T-helper 1 cell treated with Interleukin-12 subunit alpha and Interleukin-12 subunit beta and Interleukin-4 antibody, amounts not matched to agents 30 μg/mL and 1 μg/mL, for 36 hours (primary cell): ENCODE results near the gene IL21.
"Not testable (repeated sequence)": the region's sequence is repeated elsewhere in the genome, so short reads cannot be mapped to it uniquely, and the experiment has no call there.

ENCODE experiments used
- H3K27ac Mint-ChIP-seq: one replicate; pipeline ENCODE4 v1.8.0; 2021; ENCODE audit warnings: mild to moderate bottlenecking, mixed read lengths
- H3K27me3 Mint-ChIP-seq: one replicate; pipeline ENCODE4 v1.8.0; 2021; ENCODE audit warnings: low read depth, mixed read lengths
- H3K36me3 Mint-ChIP-seq: one replicate; pipeline ENCODE4 v1.8.0; 2021; ENCODE audit warnings: low read depth, mixed read lengths
- H3K4me1 Mint-ChIP-seq: one replicate; pipeline ENCODE4 v1.8.0; 2021; ENCODE audit warnings: low read depth, mixed read lengths
- H3K4me3 Mint-ChIP-seq: one replicate; pipeline ENCODE4 v1.8.0; 2021; ENCODE audit warnings: mild to moderate bottlenecking, moderate library complexity, mixed read lengths
- H3K9me3 Mint-ChIP-seq: one replicate; pipeline ENCODE4 v1.8.0; 2021; ENCODE audit warnings: mixed read lengths

Gene IL21

GRCh38 chr4:122621016-122621507 is at the start of gene IL21:
IL21 (minus strand) TSS chr4:122621066; CDS start chr4:122621011, 55 bp downstream.
- Mint-ChIP-seq H3K9me3 (peaks cover 4% of the 10 kb centered on the region), H3K27me3 (no peaks in the 10 kb centered on the region), H3K4me1 (peaks cover 54% of the 10 kb centered on the region), H3K27ac (peak within 1 kb of the TSS; percentile 85), H3K4me3 (peak within 1 kb of the TSS; percentile 83), H3K36me3 (peaks cover 5% of the 10 kb centered on the region)

DNA sequence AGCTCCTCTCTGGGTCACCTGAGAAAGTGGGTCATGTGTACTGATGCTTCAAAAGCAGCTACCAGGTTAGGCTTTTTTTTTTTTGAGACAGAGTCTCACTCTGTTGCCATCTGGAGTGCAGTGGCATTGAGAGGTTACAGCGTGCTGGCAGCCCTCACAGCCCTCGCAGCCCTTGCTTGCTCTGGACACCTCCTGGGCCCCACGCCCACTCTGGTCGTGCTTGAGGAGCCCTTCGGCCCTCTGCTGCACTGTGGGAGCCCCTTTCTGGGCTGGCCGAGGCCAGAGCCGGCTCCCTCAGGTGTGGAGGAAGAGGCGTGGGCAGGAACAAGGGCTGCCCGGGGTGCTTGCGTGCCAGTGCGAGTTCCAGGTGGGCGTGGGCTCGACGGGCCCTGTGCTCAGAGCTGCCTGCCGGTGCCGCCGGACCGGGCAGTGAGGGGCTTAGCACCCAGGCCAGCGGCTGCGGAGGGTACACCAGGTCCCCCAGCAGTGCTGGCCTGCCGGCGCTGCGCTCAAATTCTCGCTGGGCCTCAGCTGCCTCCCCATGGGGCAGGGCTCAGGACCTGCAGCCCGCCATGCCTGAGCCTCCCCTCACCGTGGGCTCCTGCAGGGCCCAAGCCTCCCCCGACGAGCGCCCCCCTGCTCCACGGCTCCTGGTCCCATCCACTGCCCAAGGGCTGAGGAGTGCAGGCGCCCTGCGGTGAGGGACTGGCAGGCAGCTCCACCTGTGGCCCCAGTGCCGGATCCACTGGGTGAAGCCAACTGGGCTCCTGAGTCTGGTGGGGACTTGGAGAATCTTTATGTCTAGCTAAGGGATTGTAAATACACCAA is 49.3 kb upstream of the IL21 start:
- Mint-ChIP-seq H3K27me3 (no peaks in the 10 kb centered on the region), H3K9me3 (no peaks in the 10 kb centered on the region), H3K4me3 (no peak overlapping the region), H3K4me1 (peaks cover 76% of the 10 kb centered on the region), H3K27ac (peak overlapping the region; percentile 74), H3K36me3 (peaks cover 1% of the 10 kb centered on the region)

GRCh38 chr4:122668241-122668640 is 47.4 kb upstream of the IL21 start:
- Mint-ChIP-seq H3K27ac (peak overlapping the region; percentile 68), H3K9me3 (no peaks in the 10 kb centered on the region), H3K27me3 (no peaks in the 10 kb centered on the region), H3K4me1 (peaks cover 69% of the 10 kb centered on the region), H3K4me3 (peak overlapping the region; percentile 26), H3K36me3 (peaks cover 1% of the 10 kb centered on the region)

DNA sequence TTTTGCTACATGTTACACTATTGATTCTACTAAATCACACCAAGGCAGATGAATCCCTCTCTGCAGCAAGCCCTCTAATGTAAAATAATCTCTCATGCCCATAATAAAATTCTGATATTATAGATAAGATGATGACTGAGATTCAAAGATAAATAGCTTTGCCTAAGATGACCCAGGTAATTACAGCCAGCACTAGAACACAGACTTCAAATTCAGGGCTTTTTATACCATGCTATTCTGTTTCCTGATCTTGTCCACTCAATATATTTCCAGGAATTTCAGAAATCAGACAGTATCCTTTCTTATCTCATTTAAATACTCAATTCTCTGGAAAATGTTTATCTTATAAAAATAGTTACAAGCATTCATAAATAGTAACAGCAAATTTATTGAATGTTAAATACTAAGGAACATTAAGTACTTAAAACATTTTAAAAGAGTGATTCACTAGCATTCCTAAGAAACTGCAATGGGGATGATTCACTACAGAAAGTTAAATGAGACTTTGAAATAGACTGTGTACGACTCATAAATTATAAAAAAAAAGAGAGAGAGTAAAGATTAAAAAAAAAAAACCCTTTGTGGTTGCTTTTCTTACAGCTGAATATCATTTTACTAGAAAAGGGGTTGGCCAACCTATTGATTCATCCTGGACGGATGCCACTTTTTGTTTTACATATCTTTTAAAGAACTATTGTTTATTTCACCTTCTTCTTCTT is 45.8 kb upstream of the IL21 start:
- H3K4me3 Mint-ChIP-seq = peak overlapping the region; percentile 70

DNA sequence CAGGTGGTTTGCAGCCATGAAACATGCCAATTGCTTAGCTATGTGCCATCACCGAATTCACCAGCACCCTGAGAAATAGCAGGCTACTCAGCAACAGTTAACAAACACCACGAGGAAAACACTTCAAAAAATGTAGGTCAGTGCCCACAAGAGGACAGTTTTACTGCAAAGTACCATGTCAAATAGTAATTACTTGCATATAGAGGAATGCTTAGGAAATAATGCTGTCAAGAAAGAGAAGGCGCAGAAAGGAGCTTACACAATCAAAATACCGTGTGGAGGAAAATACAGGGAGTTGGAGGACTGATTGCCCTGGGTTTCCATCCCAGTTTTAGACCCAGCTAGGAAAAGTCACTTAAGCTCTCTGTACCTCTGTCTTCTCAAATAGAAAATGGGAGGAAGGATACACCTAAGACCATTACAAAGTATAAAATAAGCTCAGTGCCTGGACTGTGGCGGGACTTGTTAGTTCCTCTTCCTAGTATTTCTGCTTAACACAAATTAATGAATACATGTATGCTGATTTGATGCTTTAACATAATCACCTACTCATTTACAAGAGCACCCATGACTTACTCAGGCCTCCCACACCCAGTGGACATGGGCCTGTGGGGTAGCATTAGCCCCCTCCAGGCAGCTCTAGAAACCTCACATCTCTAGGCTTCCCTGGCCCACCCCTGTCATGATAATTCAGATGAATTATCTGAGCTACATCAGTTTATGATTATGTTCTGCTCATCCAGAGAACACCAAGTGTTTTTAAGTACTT is 44.5 kb upstream of the IL21 start:
- peak overlapping the region; percentile 11 for H3K4me3 Mint-ChIP-seq
- H3K36me3 Mint-ChIP-seq = no peaks in the 10 kb centered on the region
- H3K4me1 Mint-ChIP-seq = peaks cover 75% of the 10 kb centered on the region
- no peaks in the 10 kb centered on the region for H3K9me3 Mint-ChIP-seq
- peak overlapping the region; percentile 83 for H3K27ac Mint-ChIP-seq
- no peaks in the 10 kb centered on the region for H3K27me3 Mint-ChIP-seq

More for the DNA sequence above, 45.8 kb upstream of the IL21 start:
- Mint-ChIP-seq H3K9me3 (no peaks in the 10 kb centered on the region), H3K4me1 (peaks cover 70% of the 10 kb centered on the region), H3K27me3 (no peaks in the 10 kb centered on the region), H3K36me3 (no peaks in the 10 kb centered on the region), H3K27ac (peak overlapping the region; percentile 87)

DNA sequence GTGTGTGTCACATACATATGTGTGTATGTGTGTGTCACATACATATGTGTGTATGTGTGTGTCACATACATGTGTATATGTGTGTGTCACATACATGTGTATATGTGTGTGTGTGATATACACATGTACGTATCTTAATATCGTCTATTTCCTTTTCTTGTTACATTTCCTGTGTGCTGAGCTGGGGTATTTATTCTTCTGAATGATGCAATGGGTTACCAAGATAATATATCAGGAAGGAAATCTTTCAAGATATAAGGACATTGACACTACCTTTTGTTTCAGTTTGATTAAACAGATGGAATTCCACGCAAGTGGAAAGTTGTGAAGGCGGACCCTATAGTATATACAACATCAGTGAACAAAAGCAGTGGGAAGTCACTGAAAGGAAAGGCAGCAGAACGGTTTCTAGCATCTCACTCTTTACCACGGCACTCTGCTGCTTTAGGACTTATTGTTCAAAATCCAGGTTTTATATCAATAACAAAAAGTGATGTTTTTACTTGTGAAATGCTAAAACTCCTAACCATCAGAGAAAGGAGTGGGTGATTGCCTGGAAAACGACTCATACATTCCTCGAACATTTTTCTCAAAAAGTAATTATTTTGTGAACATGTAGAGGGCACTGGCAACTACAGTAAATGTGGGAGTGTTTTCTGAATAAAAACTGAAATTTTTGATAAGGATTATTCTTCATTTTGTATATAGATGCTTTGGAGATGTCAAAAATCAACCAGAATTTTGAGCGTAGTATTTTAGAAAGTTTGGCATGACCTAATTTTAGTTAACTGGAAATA is 43.1 kb upstream of the IL21 start:
- peaks cover 73% of the 10 kb centered on the region for H3K4me1 Mint-ChIP-seq
- H3K27ac Mint-ChIP-seq = peak overlapping the region; percentile 92
- H3K4me3 Mint-ChIP-seq = peak overlapping the region; percentile 79
- peaks cover under 1% of the 10 kb centered on the region for H3K36me3 Mint-ChIP-seq
- no peaks in the 10 kb centered on the region for H3K27me3 Mint-ChIP-seq
- peaks cover under 1% of the 10 kb centered on the region for H3K9me3 Mint-ChIP-seq

- Mint-ChIP-seq H3K4me1 (peaks cover 72% of the 10 kb centered on the region), H3K27ac (peak overlapping the region; percentile 60), H3K9me3 (peaks cover 5% of the 10 kb centered on the region), H3K36me3 (peaks cover 4% of the 10 kb centered on the region), H3K4me3 (peak overlapping the region; percentile 35), H3K27me3 (no peaks in the 10 kb centered on the region)
Measured at GRCh38 chr4:122663291-122663690, 42.4 kb upstream of the IL21 start.

GRCh38 chr4:122662701-122663100 is 41.8 kb upstream of the IL21 start:
- Mint-ChIP-seq H3K36me3 (peaks cover 5% of the 10 kb centered on the region), H3K4me1 (peaks cover 74% of the 10 kb centered on the region), H3K4me3 (no peak overlapping the region), H3K27me3 (no peaks in the 10 kb centered on the region), H3K9me3 (peaks cover 8% of the 10 kb centered on the region), H3K27ac (peak overlapping the region; percentile 60)

DNA sequence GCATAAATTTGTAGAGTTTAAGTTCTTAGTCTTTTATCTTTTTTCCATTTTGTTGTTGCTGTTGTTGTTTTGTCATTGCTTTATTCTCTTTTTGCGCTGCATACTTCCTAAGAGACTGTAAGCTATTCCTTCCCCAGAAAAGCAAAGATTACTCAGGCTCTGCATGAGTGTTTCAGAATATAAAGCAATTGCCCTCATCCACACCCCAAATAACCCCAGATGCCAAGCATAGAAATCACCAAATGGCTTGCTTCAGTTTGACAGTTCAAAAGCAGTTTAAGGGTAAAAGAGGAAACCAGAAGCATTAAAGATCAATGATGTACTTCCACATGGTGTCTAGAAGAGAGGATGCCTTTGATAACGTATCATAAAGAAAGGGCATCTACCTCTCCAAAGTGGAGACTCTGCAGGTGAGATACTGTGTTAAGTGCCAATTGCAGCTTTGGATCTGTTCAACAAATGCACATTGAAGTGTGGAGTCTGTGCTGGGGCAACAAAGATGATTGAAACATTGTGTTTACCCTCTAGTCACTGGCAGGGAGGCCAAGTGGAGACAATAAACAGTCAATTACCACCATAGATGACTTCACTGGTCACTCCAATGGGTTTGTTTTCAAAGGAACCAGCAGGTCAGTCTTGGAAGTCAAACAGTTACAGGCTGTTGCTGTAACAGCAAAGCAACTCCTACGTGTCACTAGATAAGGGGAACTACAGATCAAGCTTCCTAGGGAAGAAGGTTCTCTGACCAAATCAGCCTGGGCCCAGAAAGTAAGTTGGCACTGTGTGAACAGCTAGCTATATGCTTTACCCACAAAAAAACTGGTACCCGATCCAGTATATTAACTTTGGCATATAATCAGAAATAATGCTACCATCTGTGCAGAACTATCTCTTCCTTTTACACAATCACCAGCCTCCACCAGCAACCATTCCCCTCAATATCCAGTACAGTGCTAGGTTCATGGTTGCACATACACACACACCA is 40.6 kb upstream of the IL21 start:
- Mint-ChIP-seq H3K4me3 (no peak overlapping the region), H3K4me1 (peaks cover 74% of the 10 kb centered on the region), H3K27ac (peak overlapping the region; percentile 62), H3K9me3 (peaks cover 20% of the 10 kb centered on the region), H3K27me3 (no peaks in the 10 kb centered on the region), H3K36me3 (peaks cover 14% of the 10 kb centered on the region)

DNA sequence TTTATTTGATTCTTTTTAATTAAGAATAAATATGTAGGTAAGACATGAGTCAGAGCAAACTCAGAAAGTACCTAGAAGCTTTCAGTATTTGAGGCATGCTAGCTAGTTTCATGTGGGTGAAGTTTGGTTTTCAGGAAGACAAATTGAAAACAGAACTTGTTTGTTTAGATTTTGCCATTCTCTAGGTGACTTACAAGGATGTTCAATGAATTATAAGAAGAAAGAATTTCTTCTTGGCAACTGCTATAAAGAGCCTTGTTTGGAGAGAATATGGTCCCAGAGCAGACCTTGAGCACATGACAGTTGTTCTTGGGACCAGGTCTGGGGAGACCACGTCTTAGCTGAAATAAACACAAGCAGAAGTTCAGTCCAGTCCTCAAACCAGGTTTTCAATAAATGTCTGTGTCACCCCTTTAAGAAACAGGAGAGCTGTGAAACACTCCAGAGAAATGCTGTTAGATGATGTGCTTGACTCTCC is 38.0 kb upstream of the IL21 start:
- H3K27me3 Mint-ChIP-seq = no peaks in the 10 kb centered on the region
- H3K4me1 Mint-ChIP-seq = peaks cover 54% of the 10 kb centered on the region
- peaks cover 14% of the 10 kb centered on the region for H3K36me3 Mint-ChIP-seq
- H3K9me3 Mint-ChIP-seq = peaks cover 20% of the 10 kb centered on the region
- peak overlapping the region; percentile 39 for H3K4me3 Mint-ChIP-seq
- peak overlapping the region; percentile 97 for H3K27ac Mint-ChIP-seq

DNA sequence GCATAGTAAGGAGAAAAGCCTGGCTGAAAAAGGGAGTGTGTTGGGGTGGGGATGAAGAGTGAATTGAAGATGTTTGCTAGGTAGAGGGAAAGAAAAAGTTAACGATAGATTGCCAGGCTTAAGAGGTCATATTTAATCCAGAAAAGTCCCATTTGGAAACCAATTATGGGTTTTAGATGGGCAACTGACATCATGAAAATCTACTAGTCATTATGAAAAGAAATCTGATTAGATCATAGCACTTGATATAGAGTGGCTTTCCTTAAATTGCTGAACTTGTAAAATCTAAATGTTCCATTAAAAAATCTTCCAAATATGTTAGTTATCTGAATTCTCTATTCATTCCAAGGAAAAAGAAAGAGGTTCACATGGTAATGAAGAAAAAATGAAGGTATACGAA is 37.5 kb upstream of the IL21 start:
- Mint-ChIP-seq H3K27ac (peak overlapping the region; percentile 97), H3K4me3 (peak overlapping the region; percentile 41), H3K9me3 (peaks cover 20% of the 10 kb centered on the region), H3K4me1 (peaks cover 51% of the 10 kb centered on the region), H3K36me3 (peaks cover 14% of the 10 kb centered on the region), H3K27me3 (no peaks in the 10 kb centered on the region)

GRCh38 chr4:122657553-122657952 is 36.7 kb upstream of the IL21 start:
- Mint-ChIP-seq H3K9me3 (peaks cover 20% of the 10 kb centered on the region), H3K4me1 (peaks cover 43% of the 10 kb centered on the region), H3K27ac (peak overlapping the region; percentile 97), H3K36me3 (peaks cover 14% of the 10 kb centered on the region), H3K4me3 (peak overlapping the region; percentile 32), H3K27me3 (no peaks in the 10 kb centered on the region)

DNA sequence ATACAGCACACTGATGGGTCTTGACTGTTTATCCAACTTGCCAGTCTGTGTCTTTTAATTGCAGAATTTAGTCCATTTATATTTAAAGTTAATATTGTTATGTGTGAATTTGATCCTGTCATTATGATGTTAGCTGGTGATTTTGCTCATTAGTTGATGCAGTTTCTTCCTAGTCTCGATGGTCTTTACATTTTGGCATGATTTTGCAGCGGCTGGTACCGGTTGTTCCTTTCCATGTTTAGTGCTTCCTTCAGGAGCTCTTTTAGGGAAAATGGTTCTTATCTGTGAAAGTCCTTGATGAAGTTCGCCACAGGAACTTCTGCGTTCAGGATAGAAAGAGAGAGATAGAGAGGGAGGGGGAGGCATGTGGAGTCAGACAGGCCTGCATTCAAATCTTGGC is 35.7 kb upstream of the IL21 start:
- Mint-ChIP-seq H3K4me1 (peaks cover 42% of the 10 kb centered on the region), H3K36me3 (peaks cover 14% of the 10 kb centered on the region), H3K9me3 (peaks cover 20% of the 10 kb centered on the region), H3K27ac (peak overlapping the region; percentile 43)
- H3K27me3 Mint-ChIP-seq, H3K4me3 Mint-ChIP-seq: not testable (repeated sequence)
